Stimulated activated CD8-positive, alpha-beta memory T cell treated with anti-CD3 and anti-CD28 coated beads, Interleukin-12 subunit alpha, Interleukin-12 subunit beta, amount 100 ng/mL, for 1 hour (primary cell): ENCODE results near the gene MTOR.
"Not testable (repeated sequence)": the region's sequence is repeated elsewhere in the genome, so short reads cannot be mapped to it uniquely, and the experiment has no call there.

ENCODE experiments used
- DNase-seq: peaks from one replicate; pipeline ENCODE4 v3.0.0-alpha.2; 2020; ENCODE audit warnings: low read depth

The MTOR gene

DNA sequence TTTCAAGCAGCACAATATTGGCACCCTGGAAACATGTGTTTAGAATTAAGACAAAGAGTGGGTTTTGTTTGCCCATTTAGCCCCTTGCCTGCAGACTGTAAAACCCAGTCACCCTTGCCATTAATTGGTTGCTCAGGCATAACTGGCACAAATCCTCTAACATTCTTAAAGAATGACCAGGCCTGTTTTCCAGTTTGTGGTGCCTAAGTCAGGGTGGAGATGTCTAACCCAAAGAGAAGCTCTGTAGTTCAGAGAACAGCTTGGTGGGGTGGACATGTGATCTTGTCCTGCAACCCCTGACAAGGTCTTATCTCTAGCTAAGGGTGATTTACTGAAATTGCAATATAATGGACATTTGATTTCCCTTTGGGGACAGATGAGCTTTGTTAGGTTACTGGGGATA, 82.0 kb downstream of the MTOR start:
- DNase-seq = no peak

DNA sequence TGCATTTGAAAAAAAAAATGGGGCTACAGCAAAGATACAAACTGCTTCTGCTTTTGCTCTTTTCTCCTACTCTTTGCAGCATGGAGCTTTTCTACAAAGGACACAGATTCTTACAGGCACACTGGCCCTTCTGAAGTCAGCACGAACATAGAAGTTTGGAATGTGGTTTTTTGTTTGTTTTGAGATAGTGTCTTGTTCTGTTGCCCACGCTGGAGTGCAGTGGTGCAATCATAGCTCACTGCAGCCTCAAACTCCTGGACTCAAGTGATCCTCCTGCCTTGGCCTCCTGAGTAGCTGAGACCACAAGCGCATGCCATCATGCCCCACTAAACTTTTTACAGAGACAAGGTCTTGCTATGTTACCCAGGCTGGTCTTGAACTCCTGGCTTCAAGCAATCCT, 82.6 kb downstream of the MTOR start:
- not testable (repeated sequence) for DNase-seq

DNA sequence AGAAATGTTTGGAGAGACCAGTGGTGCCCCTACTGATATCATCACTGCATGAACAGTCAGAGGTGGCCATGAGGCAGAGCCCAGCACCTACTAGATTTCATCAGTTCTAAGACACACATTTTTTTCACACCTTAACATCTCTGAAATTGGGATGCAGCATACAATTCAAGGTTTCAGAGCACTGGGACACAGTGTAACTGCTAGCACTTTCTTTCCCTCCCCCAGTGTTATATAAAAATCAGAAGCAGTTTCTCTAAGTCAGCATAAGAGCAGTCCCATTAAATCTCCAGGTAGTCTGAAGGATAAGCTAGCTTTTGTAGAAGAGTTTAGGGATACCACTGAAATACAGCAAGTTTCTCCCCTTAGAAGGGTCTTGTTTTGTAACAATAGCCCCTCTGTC, 83.2 kb downstream of the MTOR start:
- no peak for DNase-seq

DNA sequence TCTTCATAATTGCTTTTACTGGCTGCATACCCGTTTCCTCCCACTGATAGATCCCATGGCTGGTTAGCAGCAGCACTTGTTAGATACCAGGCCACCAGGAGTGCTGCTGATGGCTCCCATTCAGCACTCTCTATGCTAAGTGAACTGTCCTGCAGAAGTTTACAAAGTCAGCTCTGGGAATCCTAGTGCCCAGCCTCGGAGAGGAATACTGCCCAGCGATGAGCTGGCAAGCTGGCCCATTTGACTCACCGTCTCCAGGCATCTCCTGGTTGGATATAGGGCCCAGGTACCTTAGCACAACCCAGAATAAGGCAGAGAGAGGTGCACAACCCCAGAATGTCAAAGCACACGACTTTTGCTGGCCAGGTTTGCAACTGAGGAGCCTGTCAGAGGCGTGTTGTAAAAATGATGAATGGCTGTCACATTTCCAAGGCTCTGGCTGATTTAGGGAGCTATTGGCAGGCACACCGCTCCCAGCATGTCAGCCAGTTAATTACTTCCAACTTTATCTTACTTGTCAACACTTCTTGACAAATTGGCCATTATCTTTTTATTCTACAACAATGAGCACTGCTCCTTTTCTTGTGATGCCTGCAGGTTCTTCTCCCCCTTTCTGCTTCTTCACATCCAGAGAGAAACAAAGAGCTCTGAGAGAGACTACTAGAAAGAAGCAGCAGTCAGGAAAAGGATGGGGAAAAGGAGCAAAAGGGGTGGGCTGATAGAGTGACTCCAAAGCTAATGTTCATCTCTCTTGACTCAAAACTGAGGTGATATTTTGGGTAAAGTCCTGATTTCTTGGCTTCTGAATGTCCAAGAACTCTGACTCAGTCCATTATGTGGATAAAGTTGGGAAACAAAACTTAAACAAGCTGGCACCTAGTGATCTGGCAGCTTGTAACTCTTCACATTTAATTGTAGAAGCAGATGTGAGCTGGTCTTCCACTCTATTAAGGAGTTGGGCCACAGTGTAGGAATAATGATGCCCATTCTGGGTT, 84.0 kb downstream of the MTOR start:
- DNase-seq = no peak

DNA sequence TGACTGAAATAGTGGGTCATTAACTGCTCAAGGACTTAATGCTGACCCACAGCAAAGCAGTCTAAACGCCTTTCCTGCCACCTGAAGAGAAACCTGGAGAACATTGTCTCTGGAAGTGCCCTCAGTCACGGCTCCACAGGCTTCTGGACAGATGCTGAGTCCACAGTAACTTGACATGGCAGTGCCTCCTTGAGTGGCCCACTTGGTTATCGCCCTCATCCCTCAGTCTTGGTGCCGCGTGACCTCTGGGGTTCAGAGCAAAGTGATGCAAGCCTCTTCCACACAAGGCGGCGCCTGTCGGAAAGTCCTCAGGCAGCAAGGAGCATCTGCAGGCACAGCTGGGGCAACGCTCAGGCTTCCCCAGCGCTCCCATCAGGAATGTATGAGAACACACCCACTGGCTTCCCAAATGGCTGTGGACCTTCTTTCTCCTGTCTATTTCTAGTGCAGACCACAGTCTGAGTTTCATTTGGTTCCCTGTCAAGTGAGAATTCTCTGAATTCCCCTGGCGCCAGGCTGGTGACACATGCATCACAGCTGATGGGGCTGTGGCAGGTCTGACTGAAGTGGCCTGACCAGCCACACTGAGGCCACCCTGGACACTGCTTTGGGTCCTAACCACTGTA, 86.2 kb downstream of the MTOR start:
- no peak for DNase-seq

DNA sequence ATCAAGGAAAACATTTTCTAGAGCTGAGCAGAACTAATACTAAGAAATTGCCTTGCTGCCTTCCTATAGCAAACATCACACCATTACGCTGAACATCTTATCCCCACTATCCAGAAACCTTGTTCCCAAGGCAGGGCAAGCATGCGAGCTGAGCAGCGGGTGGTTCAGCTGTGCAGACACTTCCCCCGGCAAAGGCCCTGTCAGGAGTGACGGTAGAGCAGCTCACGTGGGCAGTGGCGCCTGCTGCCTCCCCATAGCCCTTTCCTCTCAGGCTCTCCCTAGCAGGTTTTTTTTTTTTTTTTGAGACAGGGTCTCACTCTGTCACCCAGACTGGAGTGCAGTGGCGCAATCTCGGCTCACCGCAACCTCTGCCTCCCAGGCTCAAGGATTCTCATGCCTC, 86.9 kb downstream of the MTOR start:
- no peak for DNase-seq

DNA sequence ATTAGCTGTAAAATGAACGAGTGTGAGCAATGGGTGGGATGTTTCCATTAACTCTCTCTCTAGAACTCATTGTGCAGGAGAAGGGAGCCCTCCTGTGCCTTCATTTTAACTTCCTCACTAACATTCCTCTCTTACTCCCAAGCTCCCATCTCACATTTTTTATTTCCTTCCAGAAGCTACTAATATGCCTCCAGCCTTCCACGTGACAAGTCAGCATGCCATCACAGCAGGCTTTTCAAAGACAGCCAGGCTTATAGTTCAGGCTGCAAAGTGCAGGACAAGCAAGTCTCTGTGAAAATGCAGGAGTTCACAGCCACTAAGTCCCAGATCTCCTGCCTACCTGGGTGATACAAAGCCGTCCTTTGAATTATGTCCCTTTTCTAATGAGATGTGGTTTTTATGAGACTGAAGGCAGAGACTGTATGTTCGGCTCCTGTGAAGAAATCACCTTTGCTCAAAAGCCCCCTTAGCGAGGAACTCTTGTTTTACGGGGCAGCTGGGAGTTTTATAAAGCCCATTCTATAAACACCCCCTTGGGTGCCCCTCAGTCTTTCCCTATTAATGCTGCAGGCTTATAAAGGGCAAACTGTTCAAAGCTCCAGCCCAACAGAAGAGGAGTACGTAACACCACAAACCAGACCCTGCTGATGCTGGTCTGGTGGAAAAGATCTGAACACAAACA, 87.9 kb downstream of the MTOR start:
- no peak for DNase-seq

DNA sequence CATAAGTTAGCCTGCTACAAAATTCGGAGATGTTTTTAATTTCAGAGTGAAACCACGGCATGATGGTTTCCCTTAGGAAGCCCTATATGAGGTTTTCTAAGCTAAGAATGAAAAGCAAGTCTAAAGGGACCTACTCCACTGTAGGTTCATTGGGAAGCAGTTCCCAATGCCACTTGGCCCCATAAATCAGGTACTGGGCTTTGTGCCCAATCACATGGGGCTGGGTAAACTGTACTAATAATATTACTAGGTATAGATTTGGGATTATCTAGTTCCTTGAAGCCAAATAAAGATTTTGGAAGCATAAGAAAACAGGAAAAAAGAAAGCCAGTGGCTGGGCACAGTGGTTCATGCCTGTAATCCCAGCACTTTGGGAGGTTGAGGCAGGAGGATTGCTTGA, 92.2 kb downstream of the MTOR start:
- no peak for DNase-seq

DNA sequence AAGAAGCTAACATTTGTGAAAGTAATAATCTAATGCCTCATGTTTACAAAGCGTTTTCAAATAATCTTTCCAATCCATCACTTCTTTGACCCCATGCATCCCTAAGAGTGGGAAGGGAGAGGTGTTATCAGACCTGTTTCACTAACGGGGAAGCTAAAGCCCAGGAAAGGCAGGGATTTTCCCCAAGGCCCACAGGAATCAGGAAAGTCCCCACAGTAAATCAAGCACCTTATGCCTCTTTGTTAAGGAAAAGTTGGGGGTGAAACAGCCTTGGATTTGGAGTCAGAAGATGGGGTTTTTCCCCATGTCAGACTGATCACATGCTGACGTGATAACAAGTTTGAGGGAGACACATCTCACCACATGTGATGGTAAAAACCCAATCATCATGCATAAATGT, 93.1 kb downstream of the MTOR start:
- no peak for DNase-seq

DNA sequence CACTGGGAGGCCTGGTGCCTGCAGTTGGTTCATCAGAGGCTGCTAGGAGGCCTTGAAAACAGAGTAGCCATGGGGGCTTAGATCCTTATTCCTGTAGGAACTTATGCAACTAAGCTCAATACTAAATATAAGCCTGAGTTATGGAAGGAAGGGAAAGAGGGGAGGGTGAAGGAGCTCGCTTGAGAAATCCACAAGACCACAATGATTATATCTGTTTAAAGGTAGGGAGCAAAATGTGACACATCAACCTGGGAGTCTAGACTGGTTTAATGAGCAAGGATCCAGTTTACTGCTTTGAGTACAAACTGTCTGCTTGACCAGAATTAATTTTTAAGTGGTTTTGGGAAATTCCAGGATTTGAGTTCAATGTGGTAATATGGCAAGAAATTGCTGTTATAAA, 93.6 kb downstream of the MTOR start:
- no peak for DNase-seq

DNA sequence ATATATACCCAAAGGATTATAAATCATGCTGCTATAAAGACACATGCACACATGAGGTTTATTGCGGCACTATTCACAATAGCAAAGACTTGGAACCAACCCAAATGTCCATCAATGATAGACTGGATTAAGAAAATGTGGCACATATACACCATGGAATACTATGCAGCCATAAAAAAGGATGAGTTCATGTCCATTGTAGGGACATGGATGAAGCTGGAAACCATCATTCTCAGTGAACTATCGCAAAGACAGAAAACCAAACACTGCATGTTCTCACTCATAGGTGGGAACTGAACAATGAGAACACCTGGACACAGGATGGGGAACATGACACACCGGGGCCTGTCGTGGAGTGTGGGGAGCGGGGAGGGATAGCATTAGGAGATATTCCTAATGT, 95.6 kb downstream of the MTOR start:
- not testable (repeated sequence) for DNase-seq

DNA sequence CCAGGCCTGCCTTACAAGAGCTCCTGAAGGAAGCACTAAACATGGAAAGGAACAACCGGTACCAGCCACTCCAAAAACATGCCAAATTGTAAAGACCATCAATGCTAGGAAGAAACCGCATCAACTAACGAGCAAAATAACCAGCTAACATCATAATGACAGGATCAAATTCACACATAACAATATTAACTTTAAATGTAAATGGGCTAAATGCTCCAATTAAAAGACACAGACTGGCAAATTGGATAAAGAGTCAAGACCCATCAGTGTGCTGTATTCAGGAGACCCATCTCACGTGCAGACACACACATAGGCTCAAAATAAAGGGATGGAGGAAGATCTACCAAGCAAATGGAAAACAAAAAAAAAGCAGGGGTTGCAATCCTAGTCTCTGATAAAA, 99.6 kb downstream of the MTOR start:
- DNase-seq = not testable (repeated sequence)

DNA sequence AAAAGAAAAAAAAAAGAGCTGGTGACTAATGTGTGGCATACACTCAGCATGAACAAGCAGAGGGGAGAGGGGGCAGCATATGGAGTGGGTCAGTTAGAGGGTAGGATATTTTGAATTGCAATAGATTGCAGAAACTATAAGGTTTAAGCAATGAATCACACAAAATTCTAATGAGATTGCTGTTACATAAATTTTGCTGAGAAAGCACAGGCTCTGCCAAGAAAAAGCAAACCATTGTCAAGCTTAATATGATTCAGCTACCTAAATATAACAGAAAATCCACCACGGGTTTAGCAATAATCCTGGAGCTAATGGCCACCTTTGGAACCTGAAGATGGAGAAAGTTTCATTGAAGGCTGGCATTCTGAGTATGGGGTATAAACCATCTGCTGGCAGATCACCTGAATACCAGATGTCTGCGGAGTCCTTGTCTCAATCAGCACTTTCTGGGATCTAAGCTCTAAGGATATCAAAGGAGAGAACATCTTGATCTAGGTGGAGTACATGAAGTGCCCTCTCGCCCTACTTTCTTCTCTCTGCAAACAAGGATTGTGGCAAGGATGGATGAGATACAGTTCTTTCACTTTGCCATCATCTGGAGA, 103.5 kb downstream of the MTOR start:
- no peak for DNase-seq

DNA sequence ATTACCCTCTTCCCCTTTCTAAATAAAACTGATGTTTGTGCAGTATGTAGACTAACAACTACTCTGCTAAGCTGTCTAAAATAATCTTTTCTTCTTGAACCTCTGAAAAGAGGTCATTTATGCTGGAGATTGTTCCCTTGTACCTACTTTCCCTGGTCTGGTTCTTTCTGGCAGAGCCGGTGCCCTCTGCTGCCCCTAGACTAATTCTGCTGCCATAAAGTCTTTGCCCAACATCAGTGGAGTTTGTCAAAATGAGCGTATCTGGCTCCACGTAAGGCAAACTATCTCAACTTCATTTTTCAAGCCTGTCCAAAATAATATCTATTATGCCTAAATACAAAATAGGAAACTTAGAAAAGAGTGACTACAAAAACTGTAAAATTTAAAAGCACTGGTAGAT, 104.1 kb downstream of the MTOR start:
- no peak for DNase-seq

DNA sequence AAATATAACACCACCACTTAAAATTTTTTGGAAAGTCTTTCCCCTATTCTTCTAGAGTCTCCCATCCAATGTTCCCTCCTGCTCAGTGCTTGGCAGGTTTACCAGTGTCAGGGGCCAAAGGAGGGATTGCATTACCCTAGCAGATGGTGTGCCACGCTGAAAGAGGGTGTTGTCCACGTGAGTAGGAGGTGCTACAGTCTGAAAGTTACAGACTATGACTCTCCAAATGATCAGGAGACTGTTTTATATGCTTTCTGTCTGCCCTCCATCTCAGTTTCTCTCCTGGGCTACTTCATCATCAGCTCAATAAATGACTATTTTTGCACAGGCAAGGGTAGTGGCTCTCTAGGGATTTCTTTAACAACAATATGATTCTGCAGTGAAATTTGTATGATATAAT, 104.5 kb downstream of the MTOR start:
- no peak for DNase-seq

DNA sequence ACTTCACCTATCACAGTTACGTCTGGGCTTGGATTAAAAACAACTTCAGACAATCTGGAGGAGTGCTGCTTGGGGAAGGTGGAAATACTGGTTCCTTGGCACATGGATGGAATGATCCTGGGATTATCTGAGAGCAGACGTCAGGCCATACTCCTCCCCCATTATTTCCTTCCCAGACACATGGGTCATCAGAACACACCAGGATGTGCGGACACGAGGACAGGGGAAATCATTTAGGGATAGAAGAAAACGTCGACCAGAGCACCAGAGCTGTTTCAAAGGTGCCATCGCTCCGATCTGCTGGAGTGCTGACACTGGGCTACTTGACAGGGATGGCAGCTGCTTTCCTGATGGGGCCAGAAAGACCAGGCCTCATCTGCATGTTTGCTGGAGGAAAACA, 105.0 kb downstream of the MTOR start:
- no peak for DNase-seq

DNA sequence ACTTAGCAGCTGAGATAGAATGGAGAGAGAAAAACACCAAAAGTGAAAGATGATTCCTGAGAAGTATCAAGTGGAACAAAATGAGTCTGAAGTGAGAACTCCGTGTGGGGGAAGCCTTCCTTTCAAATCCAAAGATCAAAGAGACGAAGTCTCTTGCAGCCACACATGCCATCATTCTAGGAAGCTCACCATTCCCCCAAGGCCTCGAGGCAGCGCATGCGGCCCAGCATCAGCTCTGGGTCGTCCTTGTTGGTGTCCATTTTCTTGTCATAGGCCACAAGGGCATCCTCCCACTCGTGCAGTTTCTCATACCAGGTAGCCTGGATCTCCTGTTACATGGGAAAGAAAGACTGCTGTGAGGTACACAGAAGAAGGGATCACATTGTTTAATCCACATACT, 105.4 kb downstream of the MTOR start:
- no peak for DNase-seq

DNA sequence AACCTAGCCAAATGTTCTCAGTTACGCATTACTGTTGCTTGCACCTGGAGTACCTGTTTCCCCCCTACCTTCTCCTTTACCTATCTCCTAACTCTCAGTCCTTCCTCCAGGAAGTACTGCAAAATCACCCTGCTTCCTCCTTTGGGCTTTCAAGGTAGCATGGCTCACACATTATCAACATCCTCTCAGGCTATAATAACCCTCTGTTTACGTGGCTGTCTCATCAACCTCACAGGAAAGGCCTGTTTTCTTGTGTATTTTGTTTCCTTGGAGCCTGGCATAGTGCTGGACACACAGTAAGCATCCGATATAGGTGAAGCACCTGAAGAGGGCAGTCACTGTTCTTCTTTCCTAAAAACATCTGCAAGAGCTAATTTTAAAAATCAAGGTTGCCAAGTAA, 105.9 kb downstream of the MTOR start:
- no peak for DNase-seq

DNA sequence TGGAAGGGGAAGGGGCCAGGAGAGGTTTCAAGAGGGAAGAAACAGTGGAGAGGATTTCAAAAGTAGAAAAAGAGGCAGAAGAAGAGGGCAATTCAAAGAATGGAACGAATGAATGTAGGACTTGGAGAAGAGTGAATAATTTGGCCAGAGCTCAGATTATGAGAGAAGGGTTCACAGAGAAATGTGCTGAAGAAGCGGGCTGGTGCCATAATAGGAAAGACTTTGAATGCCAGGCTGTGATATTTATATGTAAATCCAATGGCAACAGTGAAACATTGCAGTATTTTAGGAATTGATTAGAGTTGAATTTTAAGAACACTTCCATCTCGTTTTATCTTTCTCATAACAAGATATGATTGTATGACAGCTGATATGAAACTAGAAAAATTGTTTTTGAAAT, 109.2 kb downstream of the MTOR start:
- DNase-seq = no peak

DNA sequence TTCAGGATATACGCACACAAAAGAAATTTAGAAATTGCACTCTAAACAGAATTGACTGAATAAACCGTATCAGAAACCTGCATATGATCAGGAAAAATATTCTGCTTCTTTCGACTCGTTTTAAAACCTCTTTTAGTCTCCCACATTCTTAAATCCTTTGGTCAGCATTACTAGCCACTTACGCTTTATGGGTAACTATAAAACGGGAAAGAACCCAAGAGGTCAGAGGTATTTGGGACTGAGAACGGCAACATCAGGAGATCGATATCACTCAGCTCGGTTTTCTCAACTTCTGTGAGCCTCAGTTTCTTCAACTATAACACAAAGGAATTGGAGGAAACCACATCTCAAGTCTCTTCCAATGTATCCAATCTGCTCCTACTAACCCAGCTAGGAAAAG, 109.6 kb downstream of the MTOR start:
- DNase-seq = no peak

DNA sequence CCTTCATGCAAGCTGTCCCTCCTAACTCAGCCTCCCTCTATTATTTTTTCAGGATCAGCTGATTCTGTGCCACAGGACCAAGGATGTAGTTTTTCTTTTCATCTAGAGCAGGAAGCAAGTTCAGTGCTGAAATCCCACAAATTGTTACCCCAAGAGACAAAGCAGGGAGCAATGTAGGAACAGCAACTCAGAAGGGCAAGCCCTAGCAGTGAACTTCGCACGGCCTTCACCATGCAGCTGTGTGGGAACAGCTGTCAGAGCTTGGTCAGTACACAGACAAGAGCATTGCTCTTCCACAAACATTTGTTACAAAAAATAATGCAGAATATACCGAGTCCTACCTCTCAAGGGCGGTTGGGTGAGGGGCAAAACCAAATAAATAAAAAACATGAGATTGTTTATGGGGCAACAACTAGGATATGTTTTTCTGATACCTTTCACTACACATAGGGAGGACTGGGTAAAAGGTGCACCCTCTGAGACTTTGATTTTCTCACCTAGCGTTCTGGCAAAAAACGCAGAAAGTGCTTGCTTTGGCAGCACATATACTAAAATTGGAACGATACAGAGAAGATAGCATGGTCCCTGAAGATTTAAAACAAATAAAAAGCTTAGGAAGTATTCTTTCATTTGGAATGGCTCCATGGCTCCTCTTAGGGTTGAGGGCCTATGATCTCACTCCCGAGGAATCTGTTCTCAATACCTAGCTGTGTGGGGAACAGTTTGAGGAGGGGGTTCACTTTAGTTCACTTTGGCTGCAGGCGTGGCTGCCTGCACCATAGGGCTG, 110.3 kb downstream of the MTOR start:
- no peak for DNase-seq

DNA sequence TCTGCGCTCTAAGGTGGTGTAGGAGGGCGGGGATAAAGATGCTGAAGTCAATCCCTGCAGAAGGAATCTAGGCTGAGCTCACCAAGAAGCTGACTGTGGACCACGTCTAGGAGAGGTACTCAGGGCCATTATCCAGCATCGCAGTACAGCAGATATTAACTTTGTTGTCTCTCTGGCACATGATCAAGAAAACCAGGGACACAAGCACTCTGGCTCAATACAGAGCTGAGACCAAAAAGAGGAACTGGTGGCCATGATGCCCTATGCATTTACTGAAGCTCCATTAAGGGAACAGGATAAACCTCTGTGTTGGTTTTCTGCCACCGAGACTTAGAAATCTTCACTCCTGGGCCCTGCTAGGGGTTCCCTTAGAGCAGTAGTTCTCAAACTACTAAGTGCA, 111.2 kb downstream of the MTOR start:
- no peak for DNase-seq
